K562 (cell line): ENCODE results near the gene SKOR1. TPM values are rescaled to one million over a fixed set of nuclear protein-coding genes. Genes with fewer than 3 reads are reported as not detected.
A peak's percentile ranks its signal among the peaks of the same experiment; 100 is the strongest.

Source experiments
- BMI1 ChIP-seq: fragments of 150-350 bp; IDR thresholded peaks from 2 replicates; pipeline ENCODE4 v1.6.1; 2014; ENCODE audit warnings: low read length
- GATA2 ChIP-seq: sonication (generic); formaldehyde crosslinking; IDR thresholded peaks from 2 replicates; pipeline ENCODE4 v1.4.0; 2020; ENCODE audit warnings: mild to moderate bottlenecking, missing genetic modification reagents
- GTF2E2 ChIP-seq: fragments of 200-800 bp; sonication (Bioruptor generic); IDR thresholded peaks from 2 replicates; pipeline ENCODE4 v1.6.1; 2016; ENCODE audit warnings: missing genetic modification characterization, missing compliant biosample characterization
- GTF2F1 ChIP-seq: IDR thresholded peaks from 2 replicates; pipeline ENCODE4 v1.6.1; 2011; ENCODE audit warnings: low read depth, low read length, improper control_type of control experiment
- HLTF ChIP-seq: fragments of 450-650 bp; IDR thresholded peaks from 2 replicates; pipeline ENCODE4 v1.6.1; 2016
- NEUROD1 ChIP-seq: fragments of 150-350 bp; IDR thresholded peaks from 2 replicates; pipeline ENCODE4 v1.6.1; 2014; ENCODE audit warnings: borderline replicate concordance, low read length, low read depth; ENCODE audit not compliant: partially characterized antibody
- PML ChIP-seq: IDR thresholded peaks from 2 replicates; pipeline ENCODE4 v1.6.1; 2012; ENCODE audit warnings: low read length, inconsistent platforms
- PRMT5 ChIP-seq: sonication (generic); formaldehyde crosslinking; IDR thresholded peaks from 2 replicates; pipeline ENCODE4 v1.5.0; 2020; ENCODE audit warnings: missing genetic modification reagents
- RBFOX2 ChIP-seq: fragments of 200-400 bp; formaldehyde crosslinking; IDR thresholded peaks from 2 replicates; pipeline ENCODE4 v1.6.1; 2017; ENCODE audit warnings: low read depth, mild to moderate bottlenecking, low read length, moderate library complexity
- RBM25 ChIP-seq: fragments of 200-400 bp; formaldehyde crosslinking; IDR thresholded peaks from 2 replicates; pipeline ENCODE4 v1.6.1; 2018; ENCODE audit warnings: low read length, low read depth, moderate library complexity; ENCODE audit not compliant: severe bottlenecking
- RBM39 ChIP-seq: fragments of 200-400 bp; formaldehyde crosslinking; optimal IDR thresholded peaks from 2 replicates; pipeline ENCODE3; 2018; ENCODE audit warnings: low read depth, low read length
- SPI1 ChIP-seq: IDR thresholded peaks from 2 replicates; pipeline ENCODE4 v1.6.1; 2011; ENCODE audit warnings: low read depth, low read length, control low read depth, borderline replicate concordance
- XRCC5 ChIP-seq: fragments of 200-400 bp; formaldehyde crosslinking; IDR thresholded peaks from 2 replicates; pipeline ENCODE4 v1.6.1; 2017; ENCODE audit warnings: low read depth, mild to moderate bottlenecking, low read length
- YY1 ChIP-seq, 3 experiments: IDR thresholded peaks; 2 replicates each; pipeline ENCODE4 v1.6.1; 2011; ENCODE audit warnings: low read length in 2 of 3, mild to moderate bottlenecking in 2 of 3, moderate library complexity in 2 of 3, borderline replicate concordance in 1 of 3, control low read depth in 1 of 3, low read depth in 1 of 3; ENCODE audit not compliant: insufficient read depth in 3 of 3, insufficient replicate concordance in 2 of 3, control insufficient read depth in 1 of 3, insufficient read length in 1 of 3; ENCODE audit errors: extremely low read depth in 1 of 3
- ZNF140 ChIP-seq: fragments of 250-450 bp; sonication (Bioruptor Pico); IDR thresholded peaks from 2 replicates; pipeline ENCODE4 v1.8.0; 2021; ENCODE audit warnings: moderate library complexity, mild to moderate bottlenecking, inconsistent platforms
- ZNF512 ChIP-seq: IDR thresholded peaks from 2 replicates; pipeline ENCODE4 v1.6.1; 2016; ENCODE audit warnings: missing genetic modification characterization, missing compliant biosample characterization
- ZNF764 ChIP-seq: fragments of 250-450 bp; sonication (Bioruptor Pico); IDR thresholded peaks from 2 replicates; pipeline ENCODE4 v1.4.0; 2020; ENCODE audit warnings: low read depth, mild to moderate bottlenecking, moderate library complexity
- ZNF830 ChIP-seq: fragments of 250-450 bp; sonication (Bioruptor Pico); IDR thresholded peaks from 2 replicates; pipeline ENCODE4 v1.5.0; 2021; ENCODE audit warnings: mild to moderate bottlenecking
- polyA plus RNA-seq, 8 experiments: library from polyadenylated mRNA; depleted of rRNA in 4 of 8; stranded (reverse) in 5 of 8; unstranded in 3 of 8; fragments of >200 nt; fragmentation: Nextera tagmentation in 2 of 8; fragmentation: Illumina TruSeq in 1 of 8; extraction: Ambion mirVana in 2 of 8; extraction: Trizol in 1 of 8; gene quantifications; 2 replicates each; pipeline versions ENCODE4 v1.2.1 to v1.2.3, GENCODE V29; 2011 to 2014; ENCODE audit warnings: inconsistent platforms in 1 of 8, missing spikeins in 1 of 8
- total RNA-seq, 7 experiments: library from RNA; depleted of rRNA in 6 of 7; stranded (reverse); fragments of >200 nt in 6 of 7; fragmentation: Illumina TruSeq in 2 of 7; extraction: Trizol in 2 of 7; gene quantifications; 2 replicates each; pipeline versions ENCODE4 v1.2.1 to v1.2.3, GENCODE V29; 2011 to 2021; ENCODE audit warnings: low replicate concordance in 1 of 7
- TF ChIP-seq, protein P1 (sequence below), 2 experiments: IDR thresholded peaks; 2 replicates each; pipeline ENCODE4 v1.6.1; 2011; ENCODE audit warnings: borderline replicate concordance in 1 of 2, control low read depth in 1 of 2, low read depth in 1 of 2, low read length in 1 of 2, mild to moderate bottlenecking in 1 of 2, mixed read lengths in 1 of 2, moderate library complexity in 1 of 2; ENCODE audit not compliant: insufficient read depth in 1 of 2, insufficient read length in 1 of 2, poor library complexity in 1 of 2, severe bottlenecking in 1 of 2; ENCODE audit errors: extremely low read depth in 1 of 2
- TF ChIP-seq, protein P2 (sequence below), 2 experiments: fragments of 450-650 bp; IDR thresholded peaks; 2 replicates each; pipeline ENCODE4 v1.6.1; 2016

Gene SKOR1
- total and polyA plus RNA-seq, 9 of the 15 experiments (the other 6 are each of a cell fraction or from before 2014, with no cell fraction given) = 0.04 to 0.41 (median 0.09) TPM; not detected in 3

- TF ChIP-seq GTF2E2 (tag) = no peak
- no peak for TF ChIP-seq SPI1
- peak; percentile 83 for TF ChIP-seq RBFOX2
- TF ChIP-seq XRCC5 = 0 out of 2 replicates have a peak, but pooled peaks have one; percentile 40
- TF ChIP-seq RBM25 = no peak
- TF ChIP-seq ZNF830 (CRISPR knock-in tag) = no peak
- no peak for TF ChIP-seq ZNF512
- no peak for TF ChIP-seq PRMT5
- peak in 2 of 3 experiments; percentile 9 to 35 for TF ChIP-seq YY1 (IDR thresholded peaks at IDR 0.05; ENCODE audit: borderline replicate concordance in 1 of 3, control insufficient read depth in 1 of 3, extremely low read depth in 1 of 3, insufficient read depth in 3 of 3, insufficient read length in 1 of 3, insufficient replicate concordance in 2 of 3, low read depth in 1 of 3, low read length in 2 of 3)
- no peak for TF ChIP-seq ZNF764 (CRISPR knock-in tag)
- TF ChIP-seq HLTF = no peak
- TF ChIP-seq, protein P1, sequence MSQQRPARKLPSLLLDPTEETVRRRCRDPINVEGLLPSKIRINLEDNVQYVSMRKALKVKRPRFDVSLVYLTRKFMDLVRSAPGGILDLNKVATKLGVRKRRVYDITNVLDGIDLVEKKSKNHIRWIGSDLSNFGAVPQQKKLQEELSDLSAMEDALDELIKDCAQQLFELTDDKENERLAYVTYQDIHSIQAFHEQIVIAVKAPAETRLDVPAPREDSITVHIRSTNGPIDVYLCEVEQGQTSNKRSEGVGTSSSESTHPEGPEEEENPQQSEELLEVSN (IDR thresholded peaks at IDR 0.05; ENCODE audit: borderline replicate concordance in 1 of 2, extremely low read depth in 1 of 2, insufficient read depth in 1 of 2, insufficient read length in 1 of 2, low read depth in 1 of 2, low read length in 1 of 2, poor library complexity in 1 of 2, severe bottlenecking in 1 of 2) = peak; percentile 66 to 85
- no peak for TF ChIP-seq ZNF140 (CRISPR knock-in tag)
- TF ChIP-seq, protein P2, sequence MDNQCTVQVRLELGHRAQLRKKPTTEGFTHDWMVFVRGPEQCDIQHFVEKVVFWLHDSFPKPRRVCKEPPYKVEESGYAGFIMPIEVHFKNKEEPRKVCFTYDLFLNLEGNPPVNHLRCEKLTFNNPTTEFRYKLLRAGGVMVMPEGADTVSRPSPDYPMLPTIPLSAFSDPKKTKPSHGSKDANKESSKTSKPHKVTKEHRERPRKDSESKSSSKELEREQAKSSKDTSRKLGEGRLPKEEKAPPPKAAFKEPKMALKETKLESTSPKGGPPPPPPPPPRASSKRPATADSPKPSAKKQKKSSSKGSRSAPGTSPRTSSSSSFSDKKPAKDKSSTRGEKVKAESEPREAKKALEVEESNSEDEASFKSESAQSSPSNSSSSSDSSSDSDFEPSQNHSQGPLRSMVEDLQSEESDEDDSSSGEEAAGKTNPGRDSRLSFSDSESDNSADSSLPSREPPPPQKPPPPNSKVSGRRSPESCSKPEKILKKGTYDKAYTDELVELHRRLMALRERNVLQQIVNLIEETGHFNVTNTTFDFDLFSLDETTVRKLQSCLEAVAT (IDR thresholded peaks at IDR 0.05) = 0 out of 4 replicates have a peak, but pooled peaks of 1 of the 2 experiments have one; percentile 66
- no peak for TF ChIP-seq GATA2
- TF ChIP-seq RBM39 = no peak
- TF ChIP-seq GTF2F1 = no peak
- no peak for TF ChIP-seq BMI1
- TF ChIP-seq PML = no peak
- TF ChIP-seq NEUROD1 = no peak
Observed at GRCh38 chr15:67863442-67863987, 38.2 kb downstream of the SKOR1 start (continued).
